H9 (cell line): ENCODE data around the gene SLC24A1. TPM values are rescaled to one million over a fixed set of nuclear protein-coding genes. Genes with fewer than 3 reads are reported as not detected.

Experiments used
- DNase-seq: peaks from one replicate; pipeline ENCODE4 v3.0.0-alpha.2; 2017
- H2AFZ ChIP-seq: one replicate; pipeline ENCODE4 v1.6.1; 2013; ENCODE audit warnings: mild to moderate bottlenecking, low read length, control low read depth, moderate library complexity
- H2AK5ac ChIP-seq: 2 replicates; pipeline ENCODE4 v1.6.1; 2013; ENCODE audit warnings: low read length, control low read depth, mixed read lengths; ENCODE audit not compliant: insufficient read length
- H2BK120ac ChIP-seq: one replicate; pipeline ENCODE4 v1.6.1; 2013; ENCODE audit warnings: low read depth, mild to moderate bottlenecking, low read length, control low read depth, inconsistent platforms; ENCODE audit not compliant: poor library complexity, severe bottlenecking
- H2BK12ac ChIP-seq: 2 replicates; pipeline ENCODE4 v1.6.1; 2013; ENCODE audit warnings: low read length, control low read depth, mixed read lengths, low read depth; ENCODE audit not compliant: insufficient read length
- H2BK15ac ChIP-seq: 2 replicates; pipeline ENCODE4 v1.6.1; 2013; ENCODE audit warnings: low read depth, low read length, control low read depth
- H2BK20ac ChIP-seq: one replicate; pipeline ENCODE4 v1.6.1; 2013; ENCODE audit warnings: low read depth, mild to moderate bottlenecking, low read length, control low read depth, inconsistent platforms; ENCODE audit not compliant: poor library complexity, severe bottlenecking
- H2BK5ac ChIP-seq: 2 replicates; pipeline ENCODE4 v1.6.1; 2013; ENCODE audit warnings: low read length, control low read depth, mixed read lengths; ENCODE audit not compliant: insufficient read length
- H3K14ac ChIP-seq: 2 replicates; pipeline ENCODE4 v1.6.1; 2013; ENCODE audit warnings: low read length, control low read depth; ENCODE audit not compliant: insufficient read depth
- H3K18ac ChIP-seq: 2 replicates; pipeline ENCODE4 v1.6.1; 2013; ENCODE audit warnings: low read depth, mild to moderate bottlenecking, mixed read lengths, low read length, control low read depth; ENCODE audit not compliant: insufficient read length
- H3K23ac ChIP-seq: 2 replicates; pipeline ENCODE4 v1.6.1; 2013; ENCODE audit warnings: low read length, control low read depth, mixed read lengths, low read depth; ENCODE audit not compliant: insufficient read length
- H3K23me2 ChIP-seq: 2 replicates; pipeline ENCODE4 v1.6.1; 2013; ENCODE audit warnings: low read depth, mild to moderate bottlenecking, mixed read lengths, low read length, control low read depth; ENCODE audit not compliant: insufficient read length, poor library complexity, severe bottlenecking
- H3K27ac ChIP-seq: 2 replicates; pipeline ENCODE4 v1.5.1; 2013; ENCODE audit warnings: low read length, control low read depth, mixed read lengths, low read depth; ENCODE audit not compliant: insufficient read length
- H3K27me3 ChIP-seq: 2 replicates; pipeline ENCODE4 v1.6.1; 2013; ENCODE audit warnings: low read length, control low read depth, inconsistent platforms; ENCODE audit not compliant: insufficient read depth
- H3K4ac ChIP-seq: 2 replicates; pipeline ENCODE4 v1.6.1; 2013; ENCODE audit warnings: low read depth, mild to moderate bottlenecking, control low read depth, inconsistent platforms, low read length, moderate library complexity
- H3K4me1 ChIP-seq: 2 replicates; pipeline ENCODE4 v1.6.1; 2013; ENCODE audit warnings: low read length, control low read depth, inconsistent platforms; ENCODE audit not compliant: insufficient read depth
- H3K4me2 ChIP-seq: 2 replicates; pipeline ENCODE4 v1.6.1; 2013; ENCODE audit warnings: low read length, control low read depth, mixed read lengths; ENCODE audit not compliant: insufficient read length, insufficient read depth
- H3K56ac ChIP-seq: 2 replicates; pipeline ENCODE4 v1.6.1; 2013; ENCODE audit warnings: low read depth, mild to moderate bottlenecking, mixed read lengths, low read length, control low read depth; ENCODE audit not compliant: insufficient read length
- H3K79me1 ChIP-seq: 2 replicates; pipeline ENCODE4 v1.6.1; 2013; ENCODE audit warnings: low read depth, mild to moderate bottlenecking, moderate library complexity, low read length, control low read depth, inconsistent platforms; ENCODE audit not compliant: insufficient read depth, poor library complexity, severe bottlenecking
- H3K79me2 ChIP-seq: 2 replicates; pipeline ENCODE4 v1.6.1; 2013; ENCODE audit warnings: low read length, control low read depth, inconsistent platforms; ENCODE audit not compliant: insufficient read depth
- H3K9ac ChIP-seq: 2 replicates; pipeline ENCODE4 v1.6.1; 2013; ENCODE audit warnings: low read length, control low read depth, mixed read lengths; ENCODE audit not compliant: insufficient read length; ENCODE audit errors: extremely low read depth
- H3K9me3 ChIP-seq: one replicate; pipeline ENCODE4 v1.6.1; 2013; ENCODE audit warnings: low read depth, low read length, inconsistent platforms; ENCODE audit not compliant: control insufficient read depth
- H3T11ph ChIP-seq: one replicate; pipeline ENCODE4 v1.6.1; 2013; ENCODE audit warnings: mild to moderate bottlenecking, low read length, control low read depth, inconsistent platforms
- H4K20me1 ChIP-seq: one replicate; pipeline ENCODE4 v1.6.1; 2013; ENCODE audit not compliant: control insufficient read depth, insufficient read length, insufficient read depth
- H4K5ac ChIP-seq: 2 replicates; pipeline ENCODE4 v1.6.1; 2013; ENCODE audit warnings: low read depth, mild to moderate bottlenecking, mixed read lengths, low read length, control low read depth; ENCODE audit not compliant: insufficient read length
- H4K8ac ChIP-seq: replicated peaks from 2 replicates; pipeline ENCODE4 v1.6.1; 2013; ENCODE audit warnings: low read length, control low read depth, mixed read lengths, low read depth; ENCODE audit not compliant: insufficient read length
- H4K91ac ChIP-seq: 2 replicates; pipeline ENCODE4 v1.6.1; 2013; ENCODE audit warnings: low read depth, mild to moderate bottlenecking, moderate library complexity, mixed read lengths, low read length, control low read depth; ENCODE audit not compliant: insufficient read length
- H3K27ac Mint-ChIP-seq, 3 experiments: 2 replicates in 2 of 3; 3 replicates in 1 of 3; pipeline ENCODE4 v1.8.0; 2020 to 2021; ENCODE audit warnings: mixed read lengths in 3 of 3, mild to moderate bottlenecking in 1 of 3, moderate library complexity in 1 of 3
- H3K27me3 Mint-ChIP-seq: 2 replicates; pipeline ENCODE4 v1.8.0; 2021; ENCODE audit warnings: low read depth, mild to moderate bottlenecking, moderate library complexity, mixed read lengths
- H3K36me3 Mint-ChIP-seq, 3 experiments: 2 replicates in 2 of 3; 3 replicates in 1 of 3; pipeline ENCODE4 v1.8.0; 2020 to 2021; ENCODE audit warnings: low read depth in 3 of 3, mixed read lengths in 3 of 3; ENCODE audit not compliant: insufficient read depth in 1 of 3
- H3K4me1 Mint-ChIP-seq, 2 experiments: 2 replicates each; pipeline ENCODE4 v1.8.0; 2020; ENCODE audit warnings: mixed read lengths in 2 of 2
- H3K4me3 Mint-ChIP-seq, 2 experiments: 2 replicates in 1 of 2; 3 replicates in 1 of 2; pipeline ENCODE4 v1.8.0; 2020 to 2021; ENCODE audit warnings: mild to moderate bottlenecking in 2 of 2, mixed read lengths in 2 of 2, moderate library complexity in 1 of 2
- H3K9me3 Mint-ChIP-seq, 2 experiments: 2 replicates in 1 of 2; 3 replicates in 1 of 2; pipeline ENCODE4 v1.8.0; 2020; ENCODE audit warnings: mild to moderate bottlenecking in 2 of 2, mixed read lengths in 2 of 2, moderate library complexity in 1 of 2
- CTCF ChIP-seq: fragments of 200-600 bp; sonication (generic); conservative IDR thresholded peaks from 3 replicates; pipeline ENCODE4 v1.8.0; 2021; ENCODE audit warnings: antibody characterized with exemption, mild to moderate bottlenecking
- WGBS: extraction: QIAGEN DNeasy Blood & Tissue Kit; methylation state at CpG from one replicate; pipeline ENCODE4 v1.1.7; 2013; ENCODE audit warnings: missing lambda C conversion rate, low lambda C conversion rate, mixed read lengths; ENCODE audit not compliant: insufficient read length; ENCODE audit errors: extremely low coverage; 5-methylcytosine and 5-hydroxymethylcytosine counted together
- total RNA-seq: library from RNA; stranded (reverse); gene quantifications from 2 replicates; pipeline ENCODE4 v1.2.1, GENCODE V29; 2021

Gene SLC24A1
- total RNA-seq, 1 experiment from 2014 or later, result 8.6 TPM

- Histone ChIP-seq H3K4me1 (no peaks in the 10 kb centered on the region), H3K79me1 (no peaks in the 10 kb centered on the region), H2AK5ac (no peak overlapping the region), H3K18ac (no peak overlapping the region), H2BK20ac (no peak overlapping the region), H4K91ac (no peak overlapping the region), H3K4me2 (no peak overlapping the region), H2BK12ac (no peak overlapping the region), H3K79me2 (no peaks in the 10 kb centered on the region), H2AFZ (no peak overlapping the region), H4K5ac (no peak overlapping the region), H4K8ac (no peak overlapping the region), H3K56ac (no peak overlapping the region), H3T11ph (no peak overlapping the region), H3K27ac (no peak overlapping the region), H4K20me1 (no peaks in the 10 kb centered on the region), H3K23me2 (no peaks in the 10 kb centered on the region), H3K9me3 (no peaks in the 10 kb centered on the region), H2BK5ac (no peak overlapping the region), H3K4ac (no peak overlapping the region), H3K23ac (no peak overlapping the region), H2BK120ac (no peak overlapping the region), H3K27me3 (no peaks in the 10 kb centered on the region), H3K9ac (no peak overlapping the region), H2BK15ac (no peak overlapping the region), H3K14ac (no peak overlapping the region)
- H3K4me1 Mint-ChIP-seq, result peaks cover 6% of the 10 kb centered on the region in 2 experiments
- no peak overlapping the region for H3K27ac Mint-ChIP-seq
- no peaks in the 10 kb centered on the region for H3K36me3 Mint-ChIP-seq
- TF ChIP-seq CTCF, result no peak
- no peaks in the 10 kb centered on the region for H3K27me3 Mint-ChIP-seq
- no peak for DNase-seq
- H3K4me3 Mint-ChIP-seq, result no peak overlapping the region
- H3K9me3 Mint-ChIP-seq, result no peaks in the 10 kb centered on the region
- no CpG with 5 or more reads among the region's 1 CpG for WGBS
Measured at GRCh38 chr15:65655026-65655425, 33.3 kb downstream of the SLC24A1 start.
